GM21515 (cell line): ENCODE results near the gene SEC11C.

Source experiments
- ATAC-seq: cut with Tn5 transposase; IDR thresholded peaks from one replicate; pipeline ENCODE4 v1.9.1; 2021; ENCODE audit not compliant: unreplicated experiment

Gene SEC11C

GRCh38 chr18:59143441-59143840 lies 3.8 kb downstream of the SEC11C start:
- no peak for ATAC-seq

GRCh38 chr18:59144483-59144882 lies 4.8 kb downstream of the SEC11C start:
- no peak for ATAC-seq

- no peak for ATAC-seq
These were observed 5.4 kb downstream of the SEC11C start for GRCh38 chr18:59145055-59145454.

GRCh38 chr18:59148192-59148591 lies 8.5 kb downstream of the SEC11C start:
- no peak for ATAC-seq

- no peak for ATAC-seq
These were observed 9.3 kb downstream of the SEC11C start for GRCh38 chr18:59149007-59149406.

- ATAC-seq, result no peak
These were observed 9.7 kb downstream of the SEC11C start for GRCh38 chr18:59149416-59149815.

- no peak for ATAC-seq
These were observed 10.6 kb downstream of the SEC11C start for GRCh38 chr18:59150236-59150635.

GRCh38 chr18:59155153-59155552 lies 15.5 kb downstream of the SEC11C start:
- no peak for ATAC-seq

- ATAC-seq, result no peak
These were observed 16.6 kb downstream of the SEC11C start for GRCh38 chr18:59156316-59156715.

- ATAC-seq, result no peak
These were observed 19.6 kb downstream of the SEC11C start for GRCh38 chr18:59159265-59159664.

GRCh38 chr18:59159986-59160385 lies 20.3 kb downstream of the SEC11C start:
- no peak for ATAC-seq

- no peak for ATAC-seq
These were observed 33.1 kb downstream of the SEC11C start for GRCh38 chr18:59172664-59173249.

GRCh38 chr18:59177485-59177884 lies 37.8 kb downstream of the SEC11C start:
- ATAC-seq, result no peak

- ATAC-seq, result no peak
These were observed 40.6 kb downstream of the SEC11C start for GRCh38 chr18:59180150-59180845.

GRCh38 chr18:59182673-59183072 lies 43.0 kb downstream of the SEC11C start:
- ATAC-seq, result no peak

GRCh38 chr18:59189008-59189407 lies 49.3 kb downstream of the SEC11C start:
- no peak for ATAC-seq

GRCh38 chr18:59189746-59190145 lies 50.1 kb downstream of the SEC11C start:
- no peak for ATAC-seq

GRCh38 chr18:59196161-59196725 lies 56.6 kb downstream of the SEC11C start:
- ATAC-seq, result no peak

GRCh38 chr18:59197636-59198035 lies 58.0 kb downstream of the SEC11C start:
- no peak for ATAC-seq

- no peak for ATAC-seq
These were observed 58.5 kb downstream of the SEC11C start for GRCh38 chr18:59198215-59198614.

GRCh38 chr18:59200787-59201186 lies 61.1 kb downstream of the SEC11C start:
- ATAC-seq, result no peak

- no peak for ATAC-seq
These were observed 62.7 kb downstream of the SEC11C start for GRCh38 chr18:59202258-59202820.
